Transverse colon (tissue), 4 donors: ENCODE data around the gene PER2. TPM values are rescaled to one million over a fixed set of nuclear protein-coding genes. Genes with fewer than 3 reads are reported as not detected.

Experiments
- DNase-seq: peaks from one replicate; pipeline ENCODE4 v3.0.0-alpha.2; 2019
- H3K27ac ChIP-seq, 4 donors: fragments of 200-600 bp; sonication (generic); 2 replicates each; pipeline ENCODE4 v1.5.1; 2016 to 2018; ENCODE audit warnings: inconsistent platforms in 4 of 4
- H3K27me3 ChIP-seq: fragments of 200-600 bp; sonication (generic); 2 replicates; pipeline ENCODE4 v1.5.1; 2017; ENCODE audit warnings: inconsistent platforms
- H3K36me3 ChIP-seq, 4 donors: fragments of 200-600 bp; sonication (generic); 2 replicates each; pipeline ENCODE4 v1.5.1; 2017 to 2019; ENCODE audit warnings: inconsistent platforms in 4 of 4
- H3K4me1 ChIP-seq, 4 donors: fragments of 200-600 bp; sonication (generic); 2 replicates each; pipeline ENCODE4 v1.5.1; 2017 to 2020; ENCODE audit warnings: inconsistent platforms in 4 of 4
- H3K4me3 ChIP-seq, 4 donors: fragments of 200-600 bp; sonication (generic); 1 replicate in 1 of 4; 2 replicates in 3 of 4; pipeline versions ENCODE4 v1.5.1 to v1.6.1; 2017 to 2019; ENCODE audit warnings: inconsistent platforms in 4 of 4
- H3K9me3 ChIP-seq, 2 donors: fragments of 200-600 bp; sonication (generic); 2 replicates each; pipeline ENCODE4 v1.5.1; 2017 to 2019; ENCODE audit warnings: inconsistent platforms in 2 of 2
- CTCF ChIP-seq, 5 experiments: fragments of 200-600 bp in 3 of 5; fragments of 450-650 bp in 2 of 5; sonication (generic) in 3 of 5; IDR thresholded peaks; 1 replicate in 2 of 5; 2 replicates in 3 of 5; pipeline ENCODE4 v1.5.1; 2016 to 2017; ENCODE audit warnings: antibody characterized with exemption in 5 of 5, inconsistent platforms in 3 of 5, mild to moderate bottlenecking in 2 of 5, moderate library complexity in 1 of 5
- EP300 ChIP-seq: sonication (generic); formaldehyde crosslinking; IDR thresholded peaks from one replicate; pipeline ENCODE4 v1.6.1; 2017; ENCODE audit warnings: antibody characterized with exemption, low read depth
- POLR2A ChIP-seq: fragments of 450-650 bp; IDR thresholded peaks from one replicate; pipeline ENCODE4 v1.6.1; 2016; ENCODE audit warnings: antibody characterized with exemption, mild to moderate bottlenecking, moderate library complexity
- POLR2AphosphoS5 ChIP-seq, 3 donors: sonication (generic); formaldehyde crosslinking; IDR thresholded peaks; one replicate each; pipeline ENCODE4 v1.6.1; 2016; ENCODE audit warnings: antibody characterized with exemption in 3 of 3
- WGBS, 2 donors: methylation state at CpG; one replicate each; pipeline ENCODE4 v1.1.5; 2018; ENCODE audit warnings: low coverage in 1 of 2; 5-methylcytosine and 5-hydroxymethylcytosine counted together
- in situ Hi-C, 4 donors: fragments of 200-750 bp; cut with MboI; loops; one replicate each; pipeline versions ENCODE4 v1.15.0 to v1.15.1; 2017; ENCODE audit warnings: low sequenced_read_pairs in 3 of 4, low pct_ligation_motif_present in 1 of 4, low pct_unique_long_range_greater_than_20kb in 1 of 4
- intact Hi-C: fragments of 100-400 bp; cut with DNase I; formaldehyde crosslinking; loops from one replicate; pipeline ENCODE4 v1.15.1; 2023; ENCODE audit warnings: low total_unique reads
- total RNA-seq, 4 donors: library from RNA; depleted of rRNA; stranded (reverse); fragments of >200 nt; gene quantifications; one replicate each; pipeline ENCODE4 v1.1.0, GENCODE V29; 2016

PER2 gene
- total RNA-seq, 4 donors from 2014 or later, result 19.1 to 67.3 (median 32.3) TPM

GRCh38 chr2:238281826-238282480, 6.5 kb downstream of the PER2 start:
- 88% methylated on average over 13 of the region's 13 CpGs; no CpG with 5 or more reads in 1 of the 2 donors for WGBS, 2 donors
- H3K9me3 ChIP-seq, result no peaks in the 10 kb centered on the region
- TF ChIP-seq POLR2AphosphoS5 (IDR thresholded peaks at IDR 0.05) (no peak), EP300 (no peak), CTCF (IDR thresholded peaks at IDR 0.05) (no peak), POLR2A (no peak)
- H3K27ac ChIP-seq, result peak overlapping the region in 1 of 4 donors; percentile 31
- peaks cover 29 to 77% (median 48%) of the 10 kb centered on the region in 4 donors for H3K4me1 ChIP-seq
- no peak for DNase-seq
- in situ Hi-C loops (no loop called here), intact Hi-C loops (no loop called here)
- H3K4me3 ChIP-seq, result no peak overlapping the region
- H3K36me3 ChIP-seq, result peaks cover 0 to 5% (median 0%) of the 10 kb centered on the region in 4 donors
- no peaks in the 10 kb centered on the region for H3K27me3 ChIP-seq

- intact Hi-C loops (no loop called here), in situ Hi-C loops (no loop called here)
- peak; percentile 40 for DNase-seq
- H3K27ac ChIP-seq, result peak overlapping the region; percentile 44 to 71 (median 56)
- H3K4me1 ChIP-seq, result peaks cover 13 to 60% (median 32%) of the 10 kb centered on the region in 4 donors
- H3K4me3 ChIP-seq, result no peak overlapping the region
- H3K9me3 ChIP-seq, result no peaks in the 10 kb centered on the region
- H3K27me3 ChIP-seq, result no peaks in the 10 kb centered on the region
- no peak for TF ChIP-seq POLR2A
- TF ChIP-seq POLR2AphosphoS5 (IDR thresholded peaks at IDR 0.05), result peak in 1 of 3 donors; percentile 4
- peaks cover 0 to 20% (median 5%) of the 10 kb centered on the region in 4 donors for H3K36me3 ChIP-seq
- WGBS, 2 donors, result 66 to 75% methylated on average over 5 to 12 of the region's 12 CpGs
These were observed 8.2 kb downstream of the PER2 start for GRCh38 chr2:238280083-238280825.

GRCh38 chr2:238279324-238279682, 9.1 kb downstream of the PER2 start:
- intact Hi-C loops (no loop called here), in situ Hi-C loops (no loop called here)
- peaks cover 0 to 20% (median 9%) of the 10 kb centered on the region in 4 donors for H3K36me3 ChIP-seq
- no peak overlapping the region for H3K27ac ChIP-seq
- H3K4me1 ChIP-seq, result peaks cover 4 to 59% (median 31%) of the 10 kb centered on the region in 4 donors
- H3K9me3 ChIP-seq, result no peaks in the 10 kb centered on the region
- no peaks in the 10 kb centered on the region for H3K27me3 ChIP-seq
- 94% methylated on average over 6 of the region's 6 CpGs; no CpG with 5 or more reads in 1 of the 2 donors for WGBS, 2 donors
- H3K4me3 ChIP-seq, result no peak overlapping the region
- TF ChIP-seq POLR2AphosphoS5 (IDR thresholded peaks at IDR 0.05) (no peak), CTCF (IDR thresholded peaks at IDR 0.05) (no peak), EP300 (no peak), POLR2A (no peak)
- no peak for DNase-seq

- H3K4me3 ChIP-seq, result no peak overlapping the region
- intact Hi-C loops (no loop called here), in situ Hi-C loops (no loop called here)
- WGBS, 2 donors, result 67 to 76% methylated on average over 1 to 9 of the region's 9 CpGs
- H3K36me3 ChIP-seq, result peaks cover 0 to 20% (median 9%) of the 10 kb centered on the region in 4 donors
- no peak overlapping the region for H3K27ac ChIP-seq
- H3K27me3 ChIP-seq, result no peaks in the 10 kb centered on the region
- peaks cover under 1 to 59% (median 29%) of the 10 kb centered on the region in 4 donors for H3K4me1 ChIP-seq
- DNase-seq, result no peak
- no peaks in the 10 kb centered on the region for H3K9me3 ChIP-seq
- TF ChIP-seq CTCF (IDR thresholded peaks at IDR 0.05) (no peak), POLR2A (no peak), POLR2AphosphoS5 (IDR thresholded peaks at IDR 0.05) (no peak), EP300 (no peak)
These were observed 9.6 kb downstream of the PER2 start for GRCh38 chr2:238278626-238279323.
